Measurements from ENCODE around the gene PRKCD.

DNA sequence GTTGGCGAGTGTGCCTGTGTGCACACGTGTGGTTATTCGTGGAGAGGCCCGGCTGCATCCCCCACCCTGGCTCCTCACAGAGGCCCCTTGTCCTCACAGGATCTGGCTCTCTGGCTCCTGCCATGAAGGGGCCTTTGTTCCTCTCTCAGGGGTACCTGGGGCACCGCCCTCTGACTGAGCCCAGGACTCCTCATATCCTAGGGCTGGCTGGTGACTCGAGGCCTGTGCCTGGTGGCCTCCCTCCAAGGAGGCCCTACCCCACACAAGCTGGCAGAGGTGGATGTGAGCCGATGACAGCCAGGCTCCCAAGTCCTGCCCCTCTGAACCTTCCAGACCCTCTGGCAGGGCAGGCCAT, 10.0 kb downstream of the PRKCD start:
- TF ChIP-seq YY1 (IDR thresholded peaks at IDR 0.05; ENCODE audit: insufficient read depth, insufficient read length) (no peak), SUZ12 (IDR thresholded peaks at IDR 0.05; ENCODE audit: extremely low read depth, insufficient read depth, insufficient read length) (no peak), ZNF274 (IDR thresholded peaks at IDR 0.05; ENCODE audit: low read depth, low read length) (no peak)

Measured in NT2/D1 (cell line).